HG02759 (cell line): ENCODE results near the gene PJA2.
"Not testable (repeated sequence)": the region's sequence is repeated elsewhere in the genome, so short reads cannot be mapped to it uniquely, and the experiment has no call there.

Experiments used
- ATAC-seq: cut with Tn5 transposase; IDR thresholded peaks from one replicate; pipeline ENCODE4 v1.9.1; 2021; ENCODE audit warnings: mild to moderate bottlenecking, moderate library complexity; ENCODE audit not compliant: unreplicated experiment

PJA2 gene

GRCh38 chr5:109313127-109313526 is 96.6 kb downstream of the PJA2 start:
- ATAC-seq = no peak

- no peak for ATAC-seq
These were observed 97.1 kb downstream of the PJA2 start for GRCh38 chr5:109312695-109313094.

GRCh38 chr5:109310315-109310714 is 99.5 kb downstream of the PJA2 start:
- no peak for ATAC-seq

- no peak for ATAC-seq
These were observed 100.3 kb downstream of the PJA2 start for GRCh38 chr5:109309326-109310063.

- no peak for ATAC-seq
These were observed 101.8 kb downstream of the PJA2 start for GRCh38 chr5:109307951-109308350.

- ATAC-seq = no peak
These were observed 102.3 kb downstream of the PJA2 start for GRCh38 chr5:109307456-109307855.

GRCh38 chr5:109305352-109305751 is 104.4 kb downstream of the PJA2 start:
- ATAC-seq = no peak

GRCh38 chr5:109304309-109304708 is 105.5 kb downstream of the PJA2 start:
- ATAC-seq = no peak

- no peak for ATAC-seq
These were observed 109.4 kb downstream of the PJA2 start for GRCh38 chr5:109300367-109300766.

- no peak for ATAC-seq
These were observed 110.2 kb downstream of the PJA2 start for GRCh38 chr5:109299557-109299956.

- ATAC-seq = no peak
These were observed 111.0 kb downstream of the PJA2 start for GRCh38 chr5:109298794-109299193.

- no peak for ATAC-seq
These were observed 111.9 kb downstream of the PJA2 start for GRCh38 chr5:109297900-109298299.

- no peak for ATAC-seq
These were observed 118.7 kb downstream of the PJA2 start for GRCh38 chr5:109291090-109291489.

GRCh38 chr5:109290231-109290630 is 119.5 kb downstream of the PJA2 start:
- no peak for ATAC-seq

- ATAC-seq = not testable (repeated sequence)
These were observed 123.1 kb downstream of the PJA2 start for GRCh38 chr5:109286628-109287027.
